GM12878 (cell line): ENCODE results near the gene TARBP2.
A peak's percentile ranks its signal among the peaks of the same experiment; 100 is the strongest.

Source experiments
- CHD1 ChIP-seq: IDR thresholded peaks from 2 replicates; pipeline ENCODE4 v1.6.1; 2012; ENCODE audit warnings: low read depth, low read length, improper control_type of control experiment
- MEF2A ChIP-seq: IDR thresholded peaks from 2 replicates; pipeline ENCODE4 v1.6.1; 2011; ENCODE audit warnings: low read depth, mild to moderate bottlenecking, low read length, moderate library complexity; ENCODE audit not compliant: insufficient read depth
- NRF1 ChIP-seq: conservative IDR thresholded peaks from 2 replicates; pipeline ENCODE4 v1.6.1; 2011; ENCODE audit warnings: mild to moderate bottlenecking, low read depth, low read length, improper control_type of control experiment
- POLR2A ChIP-seq: IDR thresholded peaks from 2 replicates; pipeline ENCODE4 v1.6.1; 2011; ENCODE audit warnings: low read depth, mild to moderate bottlenecking, low read length
- RBBP5 ChIP-seq: fragments of 200-600 bp; sonication (generic); conservative IDR thresholded peaks from 2 replicates; pipeline ENCODE4 v1.6.1; 2016
- TF ChIP-seq, protein P1 (sequence below), 3 experiments: IDR thresholded peaks in 2 of 3; conservative IDR thresholded peaks in 1 of 3; 2 replicates each; pipeline ENCODE4 v1.5.1; 2011; ENCODE audit warnings: low read depth in 3 of 3, low read length in 3 of 3, mild to moderate bottlenecking in 3 of 3, control low read depth in 2 of 3, moderate library complexity in 2 of 3, inconsistent platforms in 1 of 3, mixed read lengths in 1 of 3; ENCODE audit not compliant: control insufficient read depth in 2 of 3, insufficient read depth in 1 of 3; ENCODE audit errors: extremely low read depth in 1 of 3

DNA sequence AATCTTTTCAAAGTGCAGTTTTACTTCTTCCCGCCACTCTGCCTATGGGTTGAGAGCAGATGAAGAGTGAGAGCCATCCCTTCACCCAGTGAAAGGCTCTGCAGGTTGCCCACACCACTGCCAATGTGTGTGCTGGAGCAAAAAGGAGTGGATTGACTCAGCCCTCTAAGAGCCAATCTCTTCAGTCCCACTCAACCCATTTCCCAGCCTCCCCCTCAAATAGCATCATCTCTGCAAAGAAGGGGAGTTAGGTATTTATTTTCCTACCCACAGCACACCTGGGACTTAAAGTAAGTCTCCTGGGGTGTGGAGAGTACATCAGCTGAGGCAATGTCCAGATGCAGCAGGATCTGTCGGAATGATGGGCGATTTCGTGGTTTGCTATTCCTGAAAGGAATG lies 17.1 kb upstream of the TARBP2 start:
- TF ChIP-seq MEF2A = no peak
- TF ChIP-seq, protein P1, sequence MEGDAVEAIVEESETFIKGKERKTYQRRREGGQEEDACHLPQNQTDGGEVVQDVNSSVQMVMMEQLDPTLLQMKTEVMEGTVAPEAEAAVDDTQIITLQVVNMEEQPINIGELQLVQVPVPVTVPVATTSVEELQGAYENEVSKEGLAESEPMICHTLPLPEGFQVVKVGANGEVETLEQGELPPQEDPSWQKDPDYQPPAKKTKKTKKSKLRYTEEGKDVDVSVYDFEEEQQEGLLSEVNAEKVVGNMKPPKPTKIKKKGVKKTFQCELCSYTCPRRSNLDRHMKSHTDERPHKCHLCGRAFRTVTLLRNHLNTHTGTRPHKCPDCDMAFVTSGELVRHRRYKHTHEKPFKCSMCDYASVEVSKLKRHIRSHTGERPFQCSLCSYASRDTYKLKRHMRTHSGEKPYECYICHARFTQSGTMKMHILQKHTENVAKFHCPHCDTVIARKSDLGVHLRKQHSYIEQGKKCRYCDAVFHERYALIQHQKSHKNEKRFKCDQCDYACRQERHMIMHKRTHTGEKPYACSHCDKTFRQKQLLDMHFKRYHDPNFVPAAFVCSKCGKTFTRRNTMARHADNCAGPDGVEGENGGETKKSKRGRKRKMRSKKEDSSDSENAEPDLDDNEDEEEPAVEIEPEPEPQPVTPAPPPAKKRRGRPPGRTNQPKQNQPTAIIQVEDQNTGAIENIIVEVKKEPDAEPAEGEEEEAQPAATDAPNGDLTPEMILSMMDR (IDR thresholded peaks at IDR 0.05 in 2 of 3, conservative IDR thresholded peaks at IDR 0.05 in 1 of 3; ENCODE audit: control insufficient read depth in 2 of 3, extremely low read depth in 1 of 3, insufficient read depth in 1 of 3, low read depth in 3 of 3, low read length in 3 of 3) = no peak
- peak; percentile 48; the same call in 1 of the 2 replicates for TF ChIP-seq POLR2A
- no peak for TF ChIP-seq NRF1
- no peak for TF ChIP-seq RBBP5
- no peak for TF ChIP-seq CHD1
